GM18517 (cell line): ENCODE measurements around the gene HLCS.
"Not testable (repeated sequence)": the region's sequence is repeated elsewhere in the genome, so short reads cannot be mapped to it uniquely, and the experiment has no call there.

Experiments
- ATAC-seq: cut with Tn5 transposase; IDR thresholded peaks from one replicate; pipeline ENCODE4 v1.9.1; 2021; ENCODE audit warnings: mild to moderate bottlenecking, moderate library complexity; ENCODE audit not compliant: unreplicated experiment

HLCS gene

GRCh38 chr21:36816561-36817130 lies 149.8 kb downstream of the HLCS start:
- no peak for ATAC-seq

DNA sequence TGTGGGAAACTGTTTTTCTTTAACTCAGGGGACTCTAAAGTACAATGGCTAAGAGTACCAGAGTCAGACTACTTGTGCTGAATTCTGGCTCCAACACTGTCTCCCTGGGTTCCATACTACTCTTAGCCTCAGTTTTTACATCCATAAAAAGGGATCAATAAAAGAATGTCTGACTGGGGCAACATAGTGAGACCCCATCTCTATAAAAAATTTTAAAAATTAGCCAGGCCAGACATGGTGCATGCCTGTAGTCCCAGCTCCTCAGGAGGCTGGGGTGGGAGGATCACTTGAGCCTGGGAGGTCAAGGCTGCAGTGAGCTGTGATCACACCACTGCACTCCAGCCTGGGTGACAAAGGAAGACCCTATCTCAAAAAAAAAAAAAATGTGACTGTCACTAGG lies 150.4 kb downstream of the HLCS start:
- ATAC-seq = not testable (repeated sequence)

DNA sequence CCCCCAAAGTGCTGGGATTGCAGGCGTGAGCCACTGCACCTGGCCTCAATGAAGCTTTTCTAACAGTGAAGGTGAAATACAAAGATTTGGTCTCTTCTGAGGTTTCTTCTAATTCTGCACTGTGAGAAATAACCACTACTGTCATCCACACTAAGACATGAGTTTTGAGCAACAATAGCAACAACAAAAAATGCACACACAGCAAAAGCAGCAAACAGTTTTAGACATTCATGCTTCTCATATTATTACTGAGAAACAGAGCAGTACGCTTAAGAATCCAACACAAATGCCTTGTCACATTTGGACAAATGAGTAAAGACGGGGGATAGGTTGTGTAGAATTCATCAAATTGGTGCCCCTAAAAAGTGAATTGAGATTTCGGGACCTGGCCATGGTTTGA lies 151.2 kb downstream of the HLCS start:
- ATAC-seq = no peak

DNA sequence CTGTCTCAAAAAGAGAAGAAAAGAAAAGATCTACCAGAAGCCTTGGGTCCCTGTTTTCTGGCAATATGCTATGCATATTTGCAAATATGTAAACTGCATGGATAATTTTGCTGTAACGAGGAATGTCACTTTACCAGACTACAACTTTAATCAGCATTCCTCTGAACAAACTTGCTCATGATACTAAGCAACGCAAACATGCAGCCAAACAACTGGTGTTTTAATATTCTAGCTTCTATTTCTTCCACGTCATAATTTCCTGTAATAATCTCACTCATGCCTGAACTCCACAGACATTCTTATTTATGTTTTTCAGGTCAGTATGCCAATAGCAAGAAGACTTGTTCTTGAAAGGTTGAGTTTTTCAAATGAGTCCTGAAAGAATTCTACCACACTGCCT lies 153.4 kb downstream of the HLCS start:
- no peak for ATAC-seq

DNA sequence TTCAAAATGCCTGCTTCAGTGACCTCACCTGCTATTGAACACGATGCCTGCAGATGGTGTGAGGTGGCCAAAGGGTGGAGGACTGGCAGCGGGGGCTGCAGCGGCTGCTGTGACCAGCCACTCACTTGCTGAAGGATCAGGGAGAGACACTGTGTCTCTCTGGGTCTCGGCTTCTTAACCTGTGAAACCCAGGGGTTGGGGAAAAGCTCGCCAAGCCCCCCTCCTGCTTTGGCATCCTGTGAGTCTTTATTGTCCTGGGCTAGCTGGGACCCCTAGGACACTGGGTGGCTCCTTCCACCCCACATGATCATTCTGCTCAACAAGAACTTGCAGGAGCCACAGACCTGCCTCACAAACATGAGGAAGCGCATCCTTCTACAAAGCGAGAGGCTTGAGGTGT lies 154.7 kb downstream of the HLCS start:
- ATAC-seq = no peak

GRCh38 chr21:36810443-36810842 lies 156.0 kb downstream of the HLCS start:
- no peak for ATAC-seq

GRCh38 chr21:36807422-36807928 lies 159.0 kb downstream of the HLCS start:
- no peak for ATAC-seq

DNA sequence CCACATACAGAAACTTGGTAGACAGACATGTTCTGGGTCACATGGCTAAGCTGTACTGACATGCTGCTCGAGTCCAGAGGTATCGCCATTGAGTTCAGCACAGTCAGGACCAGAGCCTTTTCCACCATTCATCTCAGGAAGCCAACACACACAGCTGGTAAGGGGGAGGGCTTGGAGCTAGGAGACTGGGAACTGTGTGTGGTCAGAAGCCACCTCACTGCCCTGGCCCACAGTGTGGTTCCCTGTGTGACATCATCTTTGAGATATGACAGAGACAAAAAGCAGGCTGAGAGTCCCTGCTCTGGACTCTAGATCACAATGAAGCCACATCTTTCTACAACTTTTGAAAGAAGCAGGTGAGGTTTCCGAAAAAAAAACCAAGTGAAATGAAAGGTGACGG lies 160.4 kb downstream of the HLCS start:
- no peak for ATAC-seq

DNA sequence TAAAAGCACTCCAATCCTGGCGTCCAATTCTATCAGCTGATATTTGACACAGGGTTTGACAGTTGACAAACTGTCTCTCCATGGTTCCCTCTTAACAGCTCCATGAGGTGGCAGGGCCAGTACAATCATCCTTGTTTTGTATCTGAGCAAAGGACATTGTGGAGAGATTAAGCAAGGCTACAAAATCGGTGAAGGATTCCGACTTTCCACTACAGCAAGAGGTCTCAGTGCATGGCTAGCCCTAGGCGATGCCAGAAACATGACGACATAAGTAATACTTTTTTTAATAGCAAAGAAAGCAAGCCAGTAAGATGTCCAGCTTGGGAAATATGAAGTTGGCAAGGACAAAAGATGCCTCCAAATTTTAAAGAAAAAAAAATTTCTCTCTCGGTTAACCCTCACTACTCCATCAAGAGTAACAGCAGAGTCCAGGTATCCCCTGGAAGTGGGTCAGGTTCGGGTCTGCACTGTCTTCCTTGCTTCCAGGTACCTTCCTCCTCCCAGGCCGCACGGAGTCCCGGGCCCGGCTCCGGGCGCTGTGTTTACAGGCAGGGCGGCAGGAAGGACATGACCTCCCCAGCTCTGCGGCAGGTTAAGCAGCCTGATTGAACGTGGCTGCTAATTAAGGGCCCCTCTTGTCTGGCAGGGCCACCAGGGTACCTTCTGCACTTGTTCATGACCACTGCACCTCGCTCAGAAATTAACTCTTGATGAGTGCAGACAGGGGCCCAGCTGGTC lies 161.4 kb downstream of the HLCS start:
- no peak for ATAC-seq

DNA sequence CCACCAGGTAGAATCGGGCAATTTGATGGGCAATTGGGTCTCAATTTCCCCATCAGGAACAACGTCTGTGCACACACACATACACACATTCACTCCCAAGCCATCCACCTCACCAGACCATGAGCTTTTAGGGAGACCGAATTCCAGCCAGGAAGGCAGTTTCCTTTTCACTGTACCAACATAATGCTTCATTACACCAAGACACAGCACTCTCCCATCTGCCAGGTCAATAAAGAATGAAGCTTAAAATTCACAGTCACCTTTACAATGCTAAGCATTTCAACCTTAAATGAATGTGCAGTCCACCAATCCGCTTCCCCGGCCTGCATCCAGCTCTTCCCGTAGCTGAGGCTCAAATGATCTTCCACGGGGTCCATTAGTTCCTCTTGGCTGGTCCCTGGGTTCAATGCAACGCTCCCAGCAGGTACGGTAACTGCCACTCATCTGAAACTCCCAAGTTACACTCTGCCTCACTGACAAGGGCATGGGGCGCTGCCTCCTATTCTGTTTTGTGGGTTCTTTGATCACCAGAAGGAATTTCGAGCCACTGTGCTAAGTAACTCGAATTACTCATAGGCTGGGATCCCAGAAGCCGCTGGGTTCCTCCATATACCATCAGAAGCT lies 162.5 kb downstream of the HLCS start:
- ATAC-seq = no peak

DNA sequence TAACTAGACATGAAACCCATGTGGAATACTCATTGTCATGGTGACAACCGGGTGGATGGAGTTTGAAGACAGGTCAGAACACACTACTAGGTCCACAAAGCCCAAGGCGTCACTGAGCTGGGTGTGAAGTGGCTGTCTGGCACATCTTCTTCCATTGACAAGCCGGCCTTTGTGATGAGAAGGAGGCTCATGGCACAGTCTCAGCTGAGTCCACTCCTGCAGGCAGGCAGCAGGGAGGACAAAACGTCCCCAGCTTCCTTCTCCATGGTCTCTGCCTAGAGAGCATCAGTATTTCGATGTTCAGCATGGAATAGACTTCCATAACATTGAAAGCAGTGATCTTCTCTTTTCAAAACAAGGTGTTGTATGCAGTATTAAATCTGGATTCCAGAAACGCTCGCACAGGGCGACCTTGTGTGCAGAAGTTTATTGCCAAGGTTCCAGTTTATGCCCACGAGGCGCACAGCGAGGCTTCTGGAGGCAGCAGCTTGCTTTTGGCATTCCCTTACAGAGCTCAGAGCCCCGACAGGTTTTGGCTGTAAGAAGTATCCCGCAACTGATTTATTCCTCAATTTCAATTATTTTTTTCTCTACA lies 163.3 kb downstream of the HLCS start:
- no peak for ATAC-seq

DNA sequence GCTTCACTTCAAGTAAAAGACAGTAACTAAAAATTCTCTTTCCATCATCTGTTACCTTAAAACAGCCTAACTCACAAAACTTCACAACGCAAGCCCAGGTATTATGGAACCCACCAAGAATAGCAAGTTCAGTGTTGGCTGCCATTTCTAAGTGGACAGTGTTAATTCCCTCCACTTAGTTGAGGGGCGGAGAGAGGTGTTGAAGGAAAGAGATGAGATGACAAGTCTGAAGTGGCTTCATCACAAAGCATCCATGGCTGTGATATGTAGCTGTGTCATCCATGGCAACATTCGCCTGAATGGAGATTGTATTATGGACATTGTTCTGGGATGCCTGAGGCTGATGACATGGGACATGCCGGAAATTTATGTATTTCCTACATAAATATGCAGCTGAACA lies 165.7 kb downstream of the HLCS start:
- ATAC-seq = no peak

- ATAC-seq = no peak
These were observed 166.6 kb downstream of the HLCS start for GRCh38 chr21:36799869-36800268.

- no peak for ATAC-seq
These were observed 168.0 kb downstream of the HLCS start for GRCh38 chr21:36798491-36798890.

DNA sequence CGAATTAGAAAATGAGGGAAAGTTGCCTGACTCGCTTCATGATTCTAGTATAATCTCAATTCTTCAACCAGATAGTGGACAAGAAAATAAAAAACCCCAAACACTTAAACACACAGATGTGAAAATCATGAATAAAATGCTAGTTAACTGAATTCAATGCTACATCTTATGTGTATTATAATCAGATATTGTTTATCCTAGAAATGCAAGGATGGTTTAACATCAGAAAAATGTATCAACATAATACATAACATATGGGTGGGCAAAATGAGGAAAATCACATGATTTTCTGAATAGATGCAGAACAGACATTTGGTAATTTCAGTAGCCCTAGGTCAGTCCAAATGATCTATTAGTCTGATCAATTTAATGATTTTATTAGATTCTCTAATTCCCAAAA lies 170.4 kb downstream of the HLCS start:
- ATAC-seq = no peak

DNA sequence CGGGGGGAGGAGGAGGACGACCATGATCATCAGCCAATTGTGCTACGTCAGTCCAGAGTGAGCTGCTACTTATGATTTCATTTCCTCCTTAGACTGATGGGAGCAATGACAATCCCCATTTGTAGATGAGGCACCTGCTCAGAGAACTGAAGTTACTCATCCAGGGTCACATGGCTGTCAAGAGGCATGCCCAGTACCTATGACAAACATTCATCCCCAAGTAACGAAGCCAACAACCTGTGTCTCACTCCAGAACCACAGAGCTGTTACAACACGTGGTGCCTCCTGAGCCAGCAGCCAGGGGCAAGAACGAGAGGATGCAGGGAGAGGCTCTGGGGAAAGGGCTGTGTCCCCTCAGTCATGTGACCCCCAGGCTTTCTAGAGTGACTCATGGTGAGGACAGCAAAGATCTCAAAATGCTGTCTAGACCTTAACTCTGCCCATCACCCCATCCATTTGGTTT lies 173.9 kb downstream of the HLCS start:
- no peak for ATAC-seq

- ATAC-seq = no peak
These were observed 174.6 kb downstream of the HLCS start for GRCh38 chr21:36791695-36792470.

- ATAC-seq = no peak
These were observed 175.3 kb downstream of the HLCS start for GRCh38 chr21:36791180-36791579.

- ATAC-seq = no peak
These were observed 175.9 kb downstream of the HLCS start for GRCh38 chr21:36790616-36791015.

DNA sequence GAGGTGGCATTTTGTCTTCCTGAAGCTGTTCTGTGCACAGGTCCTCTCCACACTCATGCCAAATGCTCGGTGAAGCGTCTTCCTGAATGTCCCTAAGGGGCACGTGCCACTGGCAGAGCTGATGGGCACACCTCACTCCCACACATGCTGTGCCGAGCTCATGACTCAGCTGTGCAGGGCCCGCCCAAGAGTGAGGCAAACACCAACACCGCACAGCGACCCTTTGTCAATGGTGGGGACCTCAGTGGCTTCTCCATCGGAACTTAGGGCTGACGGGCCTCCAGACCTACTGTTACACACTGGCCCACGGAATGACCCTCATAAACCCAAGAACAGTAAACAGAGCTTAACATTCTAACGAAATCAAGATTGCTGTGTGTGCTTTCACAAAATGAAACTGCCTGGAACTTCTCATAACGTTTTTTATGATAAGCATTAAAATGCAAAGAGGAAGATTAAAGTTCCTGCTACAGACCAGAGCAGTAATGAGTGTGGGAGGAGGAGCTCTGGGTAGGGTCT lies 178.3 kb downstream of the HLCS start:
- no peak for ATAC-seq

GRCh38 chr21:36786186-36786585 lies 180.3 kb downstream of the HLCS start:
- no peak for ATAC-seq
